ENCODE measurements around the gene MFNG.
A peak's percentile ranks its signal among the peaks of the same experiment; 100 is the strongest.

Gene MFNG

GRCh38 chr22:37428649-37429586 lies 57.3 kb downstream of the MFNG start:
- H3K36me3 ChIP-seq, result no peaks in the 10 kb centered on the region
- peaks cover 0 to 16% (median 15%) of the 10 kb centered on the region in 4 donors for H3K4me1 ChIP-seq
- TF ChIP-seq CTCF (IDR thresholded peaks at IDR 0.05), result peak in 1 of 2 experiments; percentile 24
- no peak for DNase-seq
- peaks cover 0 to 3% (median 0%) of the 10 kb centered on the region in 3 donors for H3K9me3 ChIP-seq
- intact Hi-C loops (cut with DNase I; ENCODE audit: low total_unique reads), result no loop called here
- H3K27me3 ChIP-seq, result peaks cover 0 to 96% of the 10 kb centered on the region in 2 donors
- no peak overlapping the region for H3K27ac ChIP-seq
- no peak overlapping the region for H3K4me3 ChIP-seq

- no peaks in the 10 kb centered on the region for H3K36me3 ChIP-seq
- intact Hi-C loops (cut with DNase I; ENCODE audit: low total_unique reads), result no loop called here
- peaks cover 0 to 96% of the 10 kb centered on the region in 2 donors for H3K27me3 ChIP-seq
- no peak for TF ChIP-seq CTCF (IDR thresholded peaks at IDR 0.05)
- peaks cover 0 to 3% (median 0%) of the 10 kb centered on the region in 3 donors for H3K9me3 ChIP-seq
- H3K27ac ChIP-seq, result no peak overlapping the region
- H3K4me3 ChIP-seq, result peak overlapping the region; percentile 19 to 47
- DNase-seq, result no peak
- H3K4me1 ChIP-seq, result peaks cover 0 to 16% (median 15%) of the 10 kb centered on the region in 4 donors
Observed at GRCh38 chr22:37427711-37428635, 58.2 kb downstream of the MFNG start.

- peaks cover 0 to 16% (median 15%) of the 10 kb centered on the region in 4 donors for H3K4me1 ChIP-seq
- no peak for TF ChIP-seq CTCF (IDR thresholded peaks at IDR 0.05)
- H3K27me3 ChIP-seq, result peaks cover 0 to 95% of the 10 kb centered on the region in 2 donors
- no peaks in the 10 kb centered on the region for H3K9me3 ChIP-seq
- DNase-seq, result no peak
- peak within 1 kb of the TSS; percentile 19 to 47 for H3K4me3 ChIP-seq
- no peaks in the 10 kb centered on the region for H3K36me3 ChIP-seq
- intact Hi-C loops (cut with DNase I; ENCODE audit: low total_unique reads), result no loop called here
- H3K27ac ChIP-seq, result no peak within 1 kb of the TSS
Observed at GRCh38 chr22:37427135-37427710, 59.0 kb downstream of the MFNG start, which contains the start of gene ELFN2. ELFN2 (minus strand) TSS chr22:37427479; CDS start chr22:37375534, 51,945 bp downstream.

GRCh38 chr22:37426706-37427134 lies 59.5 kb downstream of the MFNG start:
- no peaks in the 10 kb centered on the region for H3K36me3 ChIP-seq
- H3K4me3 ChIP-seq, result peak overlapping the region in 1 of 2 donors; percentile 19
- no peak overlapping the region for H3K27ac ChIP-seq
- peaks cover 0 to 16% (median 15%) of the 10 kb centered on the region in 4 donors for H3K4me1 ChIP-seq
- H3K27me3 ChIP-seq, result peaks cover 0 to 95% of the 10 kb centered on the region in 2 donors
- DNase-seq, result no peak
- H3K9me3 ChIP-seq, result no peaks in the 10 kb centered on the region
- intact Hi-C loops (cut with DNase I; ENCODE audit: low total_unique reads), result no loop called here
- TF ChIP-seq CTCF (IDR thresholded peaks at IDR 0.05), result no peak

Measured in tibial artery (tissue), 4 donors.